ENCODE measurements around the gene DACH1.

The DACH1 gene

GRCh38 chr13:71712988-71713653 is 153.9 kb downstream of the DACH1 start:
- H3K4me3 ChIP-seq (ENCODE audit: control insufficient read depth, low read depth, low read length): no peak overlapping the region
- TF ChIP-seq CTCF (conservative IDR thresholded peaks at IDR 0.05; ENCODE audit: control insufficient read depth, insufficient read depth, low read depth, low read length): no peak
- DNase-seq (ENCODE audit: low read depth): no peak

DNA sequence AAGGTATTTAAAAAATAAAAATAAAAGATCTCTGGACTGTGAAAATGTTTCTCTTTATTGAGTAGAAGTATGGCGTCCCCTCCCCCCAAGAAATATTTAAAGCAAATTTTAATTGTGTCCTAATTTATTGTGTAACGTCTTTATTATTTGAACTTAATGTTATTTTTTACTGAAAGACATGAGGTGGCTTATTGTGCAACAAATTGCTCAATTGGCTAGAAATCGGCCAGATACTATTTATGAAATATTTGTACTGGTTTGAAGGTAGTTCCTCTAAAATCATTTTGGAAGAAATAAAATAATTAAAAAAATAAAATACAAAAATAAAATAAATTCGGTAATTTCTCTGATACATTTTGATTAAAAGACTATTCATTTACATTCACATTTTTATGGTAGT is 162.3 kb downstream of the DACH1 start:
- no peak overlapping the region for H3K4me3 ChIP-seq (ENCODE audit: control insufficient read depth, low read depth, low read length)
- no peak for DNase-seq (ENCODE audit: low read depth)
- TF ChIP-seq CTCF (conservative IDR thresholded peaks at IDR 0.05; ENCODE audit: control insufficient read depth, insufficient read depth, low read depth, low read length): no peak

DNA sequence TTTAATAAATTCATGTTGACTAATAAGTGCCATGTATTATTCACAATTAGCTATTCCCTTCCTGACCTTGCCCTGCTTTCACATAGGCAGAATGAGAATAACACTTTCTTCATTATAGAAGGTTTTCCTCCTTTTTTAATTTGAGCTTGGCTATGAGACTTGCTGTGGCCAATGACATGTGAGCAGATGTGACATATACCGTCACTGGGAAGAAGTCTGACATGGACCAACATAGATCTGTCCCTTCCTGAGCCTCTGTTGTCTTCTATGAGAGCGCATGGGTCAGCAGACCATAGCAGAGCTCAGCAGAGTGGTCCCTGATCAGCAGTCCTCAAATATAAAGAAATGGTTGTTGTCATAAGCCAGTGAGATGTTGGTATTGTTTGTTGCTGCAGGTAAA is 163.9 kb downstream of the DACH1 start:
- DNase-seq (ENCODE audit: low read depth): no peak
- no peak overlapping the region for H3K4me3 ChIP-seq (ENCODE audit: control insufficient read depth, low read depth, low read length)
- TF ChIP-seq CTCF (conservative IDR thresholded peaks at IDR 0.05; ENCODE audit: control insufficient read depth, insufficient read depth, low read depth, low read length): no peak

DNA sequence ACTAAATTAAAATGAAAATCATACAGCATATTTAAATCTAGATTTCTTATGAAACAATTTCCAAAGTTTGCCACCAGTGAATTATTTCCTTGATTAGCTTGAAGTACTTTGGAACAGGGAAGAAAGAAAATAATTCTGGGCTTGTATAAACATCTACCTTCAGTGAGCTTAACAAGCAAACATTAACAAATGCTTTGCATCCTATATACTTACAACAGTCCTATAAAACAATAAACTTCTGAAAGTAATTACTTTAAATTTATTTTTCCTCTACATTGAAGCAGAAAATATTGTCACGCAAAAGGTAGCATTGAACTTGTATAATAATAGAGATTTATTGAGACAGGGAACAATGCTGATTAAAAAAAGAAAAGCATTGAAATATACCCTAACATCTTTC is 164.8 kb downstream of the DACH1 start:
- no peak for TF ChIP-seq CTCF (conservative IDR thresholded peaks at IDR 0.05; ENCODE audit: control insufficient read depth, insufficient read depth, low read depth, low read length)
- no peak overlapping the region for H3K4me3 ChIP-seq (ENCODE audit: control insufficient read depth, low read depth, low read length)
- no peak for DNase-seq (ENCODE audit: low read depth)

GRCh38 chr13:71701741-71702140 is 165.3 kb downstream of the DACH1 start:
- TF ChIP-seq CTCF (conservative IDR thresholded peaks at IDR 0.05; ENCODE audit: control insufficient read depth, insufficient read depth, low read depth, low read length): no peak
- H3K4me3 ChIP-seq (ENCODE audit: control insufficient read depth, low read depth, low read length): no peak overlapping the region
- no peak for DNase-seq (ENCODE audit: low read depth)

- no peak for DNase-seq (ENCODE audit: low read depth)
- no peak for TF ChIP-seq CTCF (conservative IDR thresholded peaks at IDR 0.05; ENCODE audit: control insufficient read depth, insufficient read depth, low read depth, low read length)
- no peak overlapping the region for H3K4me3 ChIP-seq (ENCODE audit: control insufficient read depth, low read depth, low read length)
Observed at GRCh38 chr13:71699342-71699741, 167.7 kb downstream of the DACH1 start.

GRCh38 chr13:71695662-71696061 is 171.3 kb downstream of the DACH1 start:
- H3K4me3 ChIP-seq (ENCODE audit: control insufficient read depth, low read depth, low read length): no peak overlapping the region
- no peak for DNase-seq (ENCODE audit: low read depth)
- no peak for TF ChIP-seq CTCF (conservative IDR thresholded peaks at IDR 0.05; ENCODE audit: control insufficient read depth, insufficient read depth, low read depth, low read length)
